OCI-LY7 (cell line): ENCODE measurements around the gene OLFM1. TPM values are rescaled to one million over a fixed set of nuclear protein-coding genes. Genes with fewer than 3 reads are reported as not detected.

Source experiments
- BruUV-seq: library from RNA; stranded (reverse); fragments of 400-500 nt; replicated peaks from 2 replicates; lab custom pipeline; 2021; lab: Mats Ljungman, UMichigan
- CTCF ChIA-PET: fragments of 300-600 bp; sonication (Branson Sonifier 250); formaldehyde crosslinking; loops from one replicate; lab custom pipeline; 2022; ENCODE audit warnings: antibody characterized with exemption; ENCODE audit not compliant: unreplicated experiment; lab: Charles Lee
- POLR2A ChIA-PET: fragments of 300-600 bp; sonication (Branson Sonifier 250); formaldehyde crosslinking; loops from one replicate; lab custom pipeline; 2022; ENCODE audit warnings: antibody characterized with exemption; lab: Charles Lee
- DNase-seq: peaks from one replicate; pipeline ENCODE4 v3.0.0-alpha.2; 2015; ENCODE audit warnings: low spot score
- H2AFZ ChIP-seq: fragments of 200-600 bp; sonication (generic), shearing (Covaris generic); 2 replicates; pipeline ENCODE4 v1.6.1; 2014; ENCODE audit warnings: mild to moderate bottlenecking, antibody characterized with exemption, low read length, moderate library complexity
- H3K27ac ChIP-seq: fragments of 200-600 bp; sonication (generic); 2 replicates; pipeline ENCODE4 v1.5.1; 2014; ENCODE audit warnings: mixed run types, low read depth, mild to moderate bottlenecking, moderate library complexity, low read length, inconsistent platforms; ENCODE audit not compliant: poor library complexity, severe bottlenecking
- H3K36me3 ChIP-seq: fragments of 200-600 bp; sonication (generic); 2 replicates; pipeline ENCODE4 v1.6.1; 2014; ENCODE audit warnings: mild to moderate bottlenecking, antibody characterized with exemption, low read length, moderate library complexity, mixed read lengths; ENCODE audit not compliant: insufficient read depth
- H3K4me1 ChIP-seq: fragments of 200-600 bp; sonication (generic); 2 replicates; pipeline ENCODE4 v1.5.1; 2014; ENCODE audit warnings: mild to moderate bottlenecking, low read length; ENCODE audit not compliant: insufficient read depth, poor library complexity, severe bottlenecking
- H3K4me2 ChIP-seq: fragments of 200-600 bp; sonication (generic); 2 replicates; pipeline ENCODE4 v1.6.1; 2014; ENCODE audit warnings: mild to moderate bottlenecking, low read length
- H3K4me3 ChIP-seq: fragments of 200-600 bp; sonication (generic); 2 replicates; pipeline ENCODE4 v1.5.1; 2014; ENCODE audit warnings: mild to moderate bottlenecking, low read depth, low read length; ENCODE audit not compliant: poor library complexity, severe bottlenecking
- H3K79me2 ChIP-seq: fragments of 200-600 bp; sonication (generic); 2 replicates; pipeline ENCODE4 v1.6.1; 2016; ENCODE audit warnings: low read depth, mild to moderate bottlenecking, low read length, moderate library complexity, mixed read lengths; ENCODE audit not compliant: insufficient read depth
- H3K9me2 ChIP-seq: fragments of 200-600 bp; sonication (generic); 2 replicates; pipeline ENCODE4 v1.6.1; 2016; ENCODE audit warnings: mild to moderate bottlenecking, low read length, mixed read lengths; ENCODE audit not compliant: insufficient read depth
- H3K9me3 ChIP-seq: fragments of 200-600 bp; sonication (generic); 2 replicates; pipeline ENCODE4 v1.6.1; 2014; ENCODE audit warnings: mild to moderate bottlenecking, mixed run types, low read length, mixed read lengths
- H4K20me1 ChIP-seq: fragments of 200-600 bp; sonication (generic); 2 replicates; pipeline ENCODE4 v1.6.1; 2014; ENCODE audit warnings: mild to moderate bottlenecking, antibody characterized with exemption, low read length, moderate library complexity, mixed read lengths; ENCODE audit not compliant: insufficient read depth
- EZH2phosphoT487 ChIP-seq: fragments of 200-600 bp; sonication (generic); IDR thresholded peaks from 2 replicates; pipeline ENCODE4 v1.6.1; 2018; ENCODE audit warnings: low read depth, borderline replicate concordance, mild to moderate bottlenecking, mixed run types, antibody characterized with exemption, low read length, moderate library complexity, mixed read lengths
- intact Hi-C: fragments of 100-400 bp; cut with micrococcal nuclease; formaldehyde crosslinking; loops from one replicate; pipeline ENCODE4 v1.10.0; 2022; ENCODE audit not compliant: unreplicated experiment
- total RNA-seq, 2 experiments: library from RNA; depleted of rRNA in 1 of 2; stranded (reverse); fragments of >200 nt in 1 of 2; shearing (Covaris generic) in 1 of 2; gene quantifications; 2 replicates each; pipeline ENCODE4 v1.2.3, GENCODE V29; 2014 to 2022
- TF ChIP-seq, protein P1 (sequence below): fragments of 200-600 bp; sonication (generic); conservative IDR thresholded peaks from 2 replicates; pipeline ENCODE4 v1.5.1; 2014; ENCODE audit warnings: mild to moderate bottlenecking, antibody characterized with exemption, low read length, moderate library complexity, mixed read lengths

The OLFM1 gene
- total RNA-seq, 2 experiments from 2014 or later: not detected

DNA sequence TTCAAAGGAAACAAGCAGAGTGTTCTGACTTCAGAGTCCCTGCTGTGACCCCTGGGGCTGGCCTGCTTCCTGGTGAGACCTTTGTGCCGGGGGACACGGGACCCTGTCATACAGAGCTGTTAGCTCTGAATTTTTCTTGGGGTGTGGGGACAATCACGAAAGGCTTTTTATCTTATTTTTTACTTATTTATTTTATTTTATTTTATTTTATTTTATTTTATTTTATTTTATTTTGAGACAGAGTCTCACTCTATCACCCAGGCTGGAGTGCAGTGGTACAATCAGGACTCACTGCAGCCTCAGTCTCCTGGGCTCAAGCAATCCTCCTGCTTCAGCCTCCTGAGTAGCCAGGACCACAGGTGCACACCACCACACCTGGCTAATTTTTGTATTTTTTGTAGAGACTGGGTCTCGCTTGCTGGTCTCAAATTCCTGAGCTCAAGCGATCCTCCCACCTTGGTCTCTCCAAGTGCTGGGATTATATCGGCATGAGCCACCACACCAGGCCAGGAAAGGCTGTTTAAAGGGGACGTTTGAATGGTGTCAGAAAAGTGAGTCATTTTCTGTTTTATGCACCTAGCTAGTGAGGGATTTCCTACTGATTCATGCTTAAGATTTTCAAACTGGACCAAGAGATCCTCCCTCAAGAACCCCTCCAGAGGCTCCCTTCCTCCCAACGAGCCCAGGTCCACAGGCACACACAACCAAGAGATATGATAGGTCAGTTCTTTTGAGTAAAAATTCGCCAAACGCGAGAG is 75.7 kb downstream of the OLFM1 start:
- intact Hi-C loops: no loop called here
- POLR2A ChIA-PET: no interaction called here
- no peak for TF ChIP-seq EZH2phosphoT487
- TF ChIP-seq, protein P1, sequence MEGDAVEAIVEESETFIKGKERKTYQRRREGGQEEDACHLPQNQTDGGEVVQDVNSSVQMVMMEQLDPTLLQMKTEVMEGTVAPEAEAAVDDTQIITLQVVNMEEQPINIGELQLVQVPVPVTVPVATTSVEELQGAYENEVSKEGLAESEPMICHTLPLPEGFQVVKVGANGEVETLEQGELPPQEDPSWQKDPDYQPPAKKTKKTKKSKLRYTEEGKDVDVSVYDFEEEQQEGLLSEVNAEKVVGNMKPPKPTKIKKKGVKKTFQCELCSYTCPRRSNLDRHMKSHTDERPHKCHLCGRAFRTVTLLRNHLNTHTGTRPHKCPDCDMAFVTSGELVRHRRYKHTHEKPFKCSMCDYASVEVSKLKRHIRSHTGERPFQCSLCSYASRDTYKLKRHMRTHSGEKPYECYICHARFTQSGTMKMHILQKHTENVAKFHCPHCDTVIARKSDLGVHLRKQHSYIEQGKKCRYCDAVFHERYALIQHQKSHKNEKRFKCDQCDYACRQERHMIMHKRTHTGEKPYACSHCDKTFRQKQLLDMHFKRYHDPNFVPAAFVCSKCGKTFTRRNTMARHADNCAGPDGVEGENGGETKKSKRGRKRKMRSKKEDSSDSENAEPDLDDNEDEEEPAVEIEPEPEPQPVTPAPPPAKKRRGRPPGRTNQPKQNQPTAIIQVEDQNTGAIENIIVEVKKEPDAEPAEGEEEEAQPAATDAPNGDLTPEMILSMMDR: no peak

DNA sequence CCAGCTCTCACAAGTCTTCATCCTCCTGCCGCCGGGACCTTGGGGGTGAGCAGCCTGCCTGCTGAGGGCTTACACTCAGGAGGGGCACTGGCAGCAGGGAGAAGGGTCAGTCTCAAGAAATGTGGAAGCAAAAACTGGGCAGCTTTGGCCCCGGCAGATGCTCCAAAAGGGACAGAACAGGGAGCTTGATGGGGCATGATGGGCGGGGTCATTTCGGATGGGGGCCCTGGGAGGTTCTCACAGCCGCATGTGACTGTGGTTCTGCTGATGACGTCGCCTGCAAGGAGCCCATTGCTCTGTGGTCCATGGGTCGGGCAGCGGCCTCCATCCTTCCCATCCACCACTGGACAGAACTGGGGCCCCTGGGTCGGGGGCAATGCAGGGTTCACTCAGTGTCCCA is 76.6 kb downstream of the OLFM1 start:
- Histone ChIP-seq H3K9me3 (no peaks in the 10 kb centered on the region), H3K4me1 (no peaks in the 10 kb centered on the region), H3K4me2 (no peak overlapping the region), H3K79me2 (no peaks in the 10 kb centered on the region), H2AFZ (no peak overlapping the region), H4K20me1 (no peaks in the 10 kb centered on the region), H3K4me3 (no peak overlapping the region), H3K36me3 (no peaks in the 10 kb centered on the region), H3K27ac (no peak overlapping the region), H3K9me2 (no peaks in the 10 kb centered on the region)
- ChIA-PET POLR2A (no interaction called here), CTCF (no interaction called here)
- no peak for DNase-seq
- TF ChIP-seq, protein P1: no peak
- TF ChIP-seq EZH2phosphoT487: no peak
- intact Hi-C loops: no loop called here
- BruUV-seq: no TSS peak

More for the DNA sequence above, 75.7 kb downstream of the OLFM1 start:
- Histone ChIP-seq H2AFZ (no peak overlapping the region), H3K4me3 (no peak overlapping the region), H3K79me2 (no peaks in the 10 kb centered on the region), H3K36me3 (no peaks in the 10 kb centered on the region), H3K4me2 (no peak overlapping the region), H3K9me3 (no peaks in the 10 kb centered on the region), H4K20me1 (no peaks in the 10 kb centered on the region), H3K9me2 (no peaks in the 10 kb centered on the region), H3K4me1 (no peaks in the 10 kb centered on the region), H3K27ac (no peak overlapping the region)
- no TSS peak for BruUV-seq
- CTCF ChIA-PET: no interaction called here
- no peak for DNase-seq

DNA sequence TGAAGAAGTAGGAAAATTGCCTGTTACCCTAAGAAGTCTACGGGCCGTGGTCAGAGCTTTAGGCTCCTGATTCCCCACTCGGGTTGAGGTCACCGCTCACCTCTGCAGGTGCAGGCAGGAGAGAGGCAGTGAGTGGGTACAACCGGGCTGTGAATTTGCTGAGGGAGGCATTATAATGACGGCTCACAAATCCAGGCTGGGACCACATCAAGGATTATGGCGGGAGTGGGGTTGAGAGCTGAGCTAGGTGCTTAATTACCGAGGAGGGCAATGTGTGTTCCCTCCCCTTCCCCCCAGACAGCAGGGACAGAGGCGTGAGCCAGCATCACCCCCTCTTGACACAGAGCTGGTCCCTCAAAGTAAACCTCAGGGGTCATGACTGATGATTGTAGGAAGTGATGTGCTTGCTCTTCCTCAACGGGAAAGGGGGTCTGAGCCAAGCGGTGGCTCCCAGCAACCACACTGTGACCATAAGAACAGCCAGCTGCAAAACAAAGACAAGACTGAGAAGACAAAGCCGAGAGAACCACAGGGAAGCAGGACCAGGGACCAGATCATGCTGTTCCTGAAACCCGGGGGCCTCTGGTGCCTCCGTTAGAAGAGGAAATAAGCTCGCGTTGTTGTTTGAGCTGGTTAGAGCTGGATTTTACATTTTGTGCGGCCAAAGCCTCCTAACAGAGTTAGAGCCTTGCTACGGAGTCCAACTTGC is 77.7 kb downstream of the OLFM1 start:
- no peak for TF ChIP-seq EZH2phosphoT487
- TF ChIP-seq, protein P1: no peak
- ChIA-PET CTCF (interaction anchor here (0.6 kb wide), 1 partner anchor 387 kb away, joined by 3 read pairs; no protein-coding TSS in a partner anchor), POLR2A (no interaction called here)
- no peaks in the 10 kb centered on the region for H3K4me1 ChIP-seq
- no peak overlapping the region for H2AFZ ChIP-seq
- DNase-seq: no peak
- no peak overlapping the region for H3K4me3 ChIP-seq
- no peaks in the 10 kb centered on the region for H3K79me2 ChIP-seq
- no peak overlapping the region for H3K4me2 ChIP-seq
- intact Hi-C loops: no loop called here
- H4K20me1 ChIP-seq: no peaks in the 10 kb centered on the region
- no TSS peak for BruUV-seq
- no peaks in the 10 kb centered on the region for H3K36me3 ChIP-seq
- H3K27ac ChIP-seq: no peak overlapping the region
- no peaks in the 10 kb centered on the region for H3K9me3 ChIP-seq
- no peaks in the 10 kb centered on the region for H3K9me2 ChIP-seq
